ELR (cell line): ENCODE results near the gene VAMP8.
A peak's percentile ranks its signal among the peaks of the same experiment; 100 is the strongest.
"Not testable (repeated sequence)": the region's sequence is repeated elsewhere in the genome, so short reads cannot be mapped to it uniquely, and the experiment has no call there.

Source experiments
- DNase-seq: peaks from one replicate; pipeline ENCODE4 v3.0.0-alpha.2; 2015; ENCODE audit warnings: low read depth

Gene VAMP8

DNA sequence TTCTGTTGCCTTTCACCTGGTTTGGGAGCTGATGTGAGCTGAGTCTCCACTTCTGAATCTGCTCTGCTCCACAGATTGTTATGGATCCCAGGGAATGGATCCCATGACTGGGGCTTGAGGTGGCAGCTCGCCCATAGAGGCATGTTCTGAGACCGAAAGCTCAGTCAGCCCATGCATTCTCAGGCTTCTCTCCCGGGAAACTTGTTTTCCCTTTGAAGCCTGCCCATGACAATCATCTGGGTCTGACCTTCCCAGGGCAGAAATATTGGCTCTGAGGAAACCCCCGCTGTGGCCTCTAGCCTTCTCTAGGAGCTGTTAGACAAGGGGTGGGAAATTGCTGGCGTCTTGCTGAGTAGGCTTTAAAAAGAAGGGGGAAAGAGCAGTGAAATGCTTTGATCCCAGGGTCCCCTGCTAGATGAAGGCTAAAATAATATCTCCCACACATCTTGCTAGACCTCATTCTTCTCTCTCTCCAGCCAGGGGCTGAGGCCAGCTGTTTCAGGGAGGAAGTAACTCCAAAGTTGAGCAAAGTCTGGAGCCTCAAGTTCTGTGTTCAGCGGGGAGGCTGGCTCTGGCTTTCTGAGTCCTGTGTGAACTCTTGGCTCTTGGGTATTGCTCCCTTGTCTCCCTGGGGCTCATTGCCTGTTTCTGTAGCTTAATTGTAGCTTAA is 2.0 kb downstream of the VAMP8 start:
- DNase-seq = no peak

DNA sequence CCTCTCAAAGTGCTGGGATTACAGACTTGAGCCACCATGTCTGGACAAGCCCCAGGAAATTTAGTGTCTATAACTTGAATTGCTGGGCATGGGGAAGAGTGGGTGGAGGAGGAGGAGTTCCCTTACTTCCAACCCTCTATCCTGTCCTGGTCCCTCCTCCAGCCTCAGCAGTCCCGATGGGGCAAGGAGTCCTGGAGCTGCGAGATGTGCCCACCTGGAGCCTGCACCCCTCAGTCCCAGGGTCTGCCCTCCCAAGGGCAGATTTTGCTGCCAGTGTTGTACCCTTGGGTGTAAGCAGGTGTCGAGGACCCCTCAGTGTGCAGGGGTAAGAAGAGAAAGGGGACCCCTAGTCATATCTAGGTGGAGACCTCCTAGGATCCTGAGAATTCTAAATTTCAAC is 2.8 kb downstream of the VAMP8 start:
- no peak for DNase-seq

DNA sequence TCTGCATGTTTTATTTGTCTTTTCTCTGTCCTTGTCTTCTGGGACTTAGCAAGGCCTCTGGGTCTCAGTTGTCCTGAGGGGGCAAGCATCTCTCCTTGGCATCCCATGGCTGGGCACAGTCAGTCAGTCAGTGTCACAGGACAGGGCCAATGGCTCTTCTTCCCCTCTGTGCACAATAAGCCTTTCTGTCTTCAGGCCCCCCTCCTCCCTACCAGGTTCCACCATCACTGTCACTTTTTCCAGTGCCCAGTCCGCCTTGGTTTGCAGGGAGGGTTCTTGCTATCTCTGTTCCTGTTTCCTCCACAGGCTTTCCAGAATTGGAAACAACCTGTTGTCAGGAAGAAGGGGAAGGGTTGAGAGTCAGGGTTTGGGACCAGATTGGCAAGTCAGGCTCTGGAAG is 5.1 kb downstream of the VAMP8 start:
- no peak for DNase-seq

DNA sequence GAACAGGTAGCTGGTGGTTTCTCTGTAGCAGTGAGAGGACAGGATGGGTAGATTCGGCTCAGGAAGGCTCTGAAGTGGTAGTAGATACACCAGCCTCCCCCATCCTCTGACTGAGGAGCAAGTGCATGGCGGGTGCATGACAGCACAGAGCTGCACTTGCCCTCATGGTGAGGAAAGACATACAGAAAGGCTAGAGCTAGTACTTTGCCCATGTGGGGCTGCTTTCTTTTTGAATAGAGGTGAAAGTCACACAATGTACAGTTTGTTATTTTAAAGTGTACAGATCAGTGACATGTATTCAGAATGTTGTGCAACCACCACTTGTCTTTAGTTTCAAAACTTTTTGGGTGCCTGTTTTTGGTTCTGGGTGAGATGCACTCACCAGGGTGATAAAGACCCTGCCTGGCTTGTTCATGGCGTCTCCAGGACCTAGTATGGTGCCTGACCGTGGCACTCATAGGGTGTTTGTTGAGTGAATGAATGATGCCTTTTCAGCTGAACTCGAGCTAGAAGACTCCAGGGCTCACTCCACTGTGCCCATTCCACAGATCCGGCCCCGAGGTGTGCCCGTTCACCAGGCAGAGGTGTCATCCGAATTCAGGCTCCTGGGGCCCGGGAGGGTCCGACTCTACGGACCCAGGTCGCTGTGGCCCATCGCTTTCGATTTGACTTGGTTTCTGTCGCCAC is 6.4 kb downstream of the VAMP8 start:
- peak; percentile 20 for DNase-seq

DNA sequence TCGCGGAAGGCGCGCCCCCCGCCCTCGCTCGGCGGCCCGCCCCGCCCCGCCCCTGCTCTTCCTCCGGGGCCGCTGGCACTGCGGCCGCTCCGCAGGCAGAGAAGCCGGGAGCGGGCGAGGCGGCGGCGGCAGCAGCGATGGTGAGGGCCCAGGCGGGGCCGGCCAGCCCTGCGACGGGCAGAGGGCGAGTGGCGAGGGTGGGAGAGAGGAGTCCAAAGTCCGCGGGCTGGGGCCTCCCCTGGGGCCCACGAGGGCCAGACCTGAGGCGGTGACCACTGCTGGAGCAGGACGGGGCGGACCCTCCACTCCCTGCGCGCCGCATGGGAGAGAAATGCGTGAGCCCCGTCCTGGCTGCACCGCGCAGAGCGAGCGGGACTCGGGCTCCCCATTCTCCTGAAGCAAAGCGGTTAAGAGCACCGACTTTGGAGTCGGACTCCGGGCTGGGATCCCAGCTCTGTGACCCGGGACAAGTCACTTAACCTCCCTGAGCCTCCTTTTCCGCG is 7.0 kb downstream of the VAMP8 start, which contains the start of gene VAMP5:
VAMP5 (plus strand) TSS at position 78 of the 503 bp plus-strand sequence; CDS start at position 138, 60 bp downstream.
- DNase-seq = peak; percentile 55

DNA sequence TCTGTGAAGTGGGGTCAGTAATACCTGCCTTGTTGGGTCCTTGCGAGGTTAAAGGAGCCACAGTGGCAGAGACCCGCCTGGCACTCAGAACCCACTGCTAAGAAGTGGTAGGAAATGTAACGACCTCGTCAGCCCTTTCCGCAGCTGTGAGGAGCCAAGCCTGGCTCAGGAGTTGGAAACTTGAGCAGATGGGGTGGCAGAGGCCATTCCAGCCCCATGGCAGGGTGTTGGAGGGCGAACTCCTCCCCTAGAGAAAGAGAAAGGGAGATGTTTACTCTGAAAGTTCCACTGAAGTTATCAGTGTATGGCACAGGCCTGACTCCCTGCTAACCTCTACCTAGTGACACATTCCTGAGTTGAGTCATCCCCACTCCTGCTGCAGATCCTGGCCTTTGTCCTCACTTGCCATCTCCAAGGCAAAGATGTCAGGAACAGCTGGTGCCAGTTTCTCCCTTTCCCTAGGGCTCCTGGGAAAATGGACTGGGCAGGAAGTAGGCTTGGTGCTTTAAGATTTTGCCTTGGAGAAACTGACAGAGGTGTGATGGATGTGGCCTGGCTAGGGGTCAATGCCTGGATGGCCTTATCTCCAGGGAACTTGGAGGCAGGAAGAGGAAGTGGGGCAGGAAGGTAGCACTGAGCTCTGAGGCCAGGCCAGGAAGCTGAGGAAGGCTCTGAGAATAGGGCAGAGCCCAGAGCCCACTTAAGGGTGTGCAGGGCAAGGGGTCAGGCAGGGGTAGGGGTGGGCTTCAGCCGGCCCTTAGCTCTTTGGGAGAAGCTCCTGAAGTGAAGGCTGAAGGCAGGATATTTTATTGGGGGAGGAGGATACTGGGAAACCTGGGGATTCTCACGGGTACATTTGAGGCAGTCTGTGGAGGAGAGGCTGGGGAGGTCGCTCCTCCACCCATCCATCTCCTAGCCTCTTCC is 7.7 kb downstream of the VAMP8 start:
- DNase-seq = peak; percentile 85

DNA sequence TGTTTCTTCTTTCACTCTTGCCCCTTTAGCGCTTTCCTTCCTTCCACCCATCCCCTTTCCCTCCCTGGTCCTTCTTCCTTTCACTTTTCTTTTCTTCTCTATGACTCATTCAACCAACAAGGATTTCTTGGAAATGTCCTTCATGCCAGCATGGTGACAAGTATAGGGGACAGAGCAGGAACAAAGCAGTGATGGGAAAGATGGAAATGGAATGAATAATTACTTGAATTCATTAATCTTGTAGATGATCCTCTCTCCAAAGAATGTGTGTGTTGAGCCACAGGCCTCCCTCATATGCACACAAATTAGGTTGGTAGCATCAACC is 8.4 kb downstream of the VAMP8 start:
- peak; percentile 63 for DNase-seq

DNA sequence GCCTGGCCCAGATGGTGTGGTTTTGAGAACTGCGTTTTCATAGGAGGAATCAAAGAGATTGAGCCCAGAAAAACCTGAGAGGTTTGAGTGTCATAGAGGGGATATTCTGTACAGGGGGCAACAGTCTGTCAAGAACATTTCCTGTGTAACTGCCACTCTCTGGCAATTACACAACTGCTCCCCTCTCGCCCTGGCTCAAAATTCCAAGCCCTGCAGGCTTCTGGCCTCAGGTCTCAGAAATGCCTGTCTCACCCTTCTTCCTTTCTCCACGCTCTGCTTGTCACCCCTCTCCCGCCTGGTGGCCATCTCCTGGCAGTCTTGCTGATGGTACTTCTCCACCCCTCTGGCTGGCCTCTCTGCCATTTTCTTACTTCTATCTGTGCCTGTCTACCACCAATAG is 10.8 kb downstream of the VAMP8 start:
- no peak for DNase-seq

DNA sequence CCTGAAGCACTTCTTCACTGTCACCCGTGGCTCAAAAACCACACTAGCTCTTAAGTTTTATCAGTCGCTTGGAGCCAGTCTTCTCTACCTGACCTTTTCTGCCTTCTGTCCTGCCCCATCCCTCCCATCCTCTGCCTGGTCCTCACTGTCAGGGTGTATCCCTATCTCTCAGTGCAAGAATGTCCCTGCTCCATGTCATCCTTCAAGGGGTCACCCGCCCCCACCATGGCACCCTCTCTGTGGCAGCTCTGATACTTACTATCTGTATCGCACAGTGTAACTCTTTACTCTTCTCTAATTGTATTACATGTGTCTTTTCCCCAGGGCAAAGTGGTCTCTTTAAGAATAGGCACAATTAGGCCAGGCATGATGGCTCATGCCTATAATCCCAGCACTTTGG is 11.3 kb downstream of the VAMP8 start:
- DNase-seq = no peak

DNA sequence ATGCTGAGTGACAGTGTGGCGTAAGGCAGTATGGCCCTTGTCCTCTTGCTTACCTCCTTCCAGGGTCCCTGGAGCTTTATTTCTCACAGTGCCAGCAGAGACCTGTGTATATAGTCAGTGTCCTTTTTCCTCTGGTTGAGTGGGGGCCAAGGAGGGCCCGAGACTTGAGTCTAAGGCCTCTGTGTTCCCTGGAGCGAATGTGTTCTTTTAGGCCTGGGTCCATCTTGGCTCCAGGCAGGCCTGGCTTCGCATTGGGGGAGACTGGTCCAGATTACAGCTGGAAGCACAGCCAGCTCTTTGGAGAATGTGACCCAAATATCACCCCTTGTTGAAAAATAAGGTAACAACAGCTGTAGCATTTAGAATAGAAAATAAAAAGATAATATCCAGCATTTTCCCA is 11.8 kb downstream of the VAMP8 start:
- no peak for DNase-seq

DNA sequence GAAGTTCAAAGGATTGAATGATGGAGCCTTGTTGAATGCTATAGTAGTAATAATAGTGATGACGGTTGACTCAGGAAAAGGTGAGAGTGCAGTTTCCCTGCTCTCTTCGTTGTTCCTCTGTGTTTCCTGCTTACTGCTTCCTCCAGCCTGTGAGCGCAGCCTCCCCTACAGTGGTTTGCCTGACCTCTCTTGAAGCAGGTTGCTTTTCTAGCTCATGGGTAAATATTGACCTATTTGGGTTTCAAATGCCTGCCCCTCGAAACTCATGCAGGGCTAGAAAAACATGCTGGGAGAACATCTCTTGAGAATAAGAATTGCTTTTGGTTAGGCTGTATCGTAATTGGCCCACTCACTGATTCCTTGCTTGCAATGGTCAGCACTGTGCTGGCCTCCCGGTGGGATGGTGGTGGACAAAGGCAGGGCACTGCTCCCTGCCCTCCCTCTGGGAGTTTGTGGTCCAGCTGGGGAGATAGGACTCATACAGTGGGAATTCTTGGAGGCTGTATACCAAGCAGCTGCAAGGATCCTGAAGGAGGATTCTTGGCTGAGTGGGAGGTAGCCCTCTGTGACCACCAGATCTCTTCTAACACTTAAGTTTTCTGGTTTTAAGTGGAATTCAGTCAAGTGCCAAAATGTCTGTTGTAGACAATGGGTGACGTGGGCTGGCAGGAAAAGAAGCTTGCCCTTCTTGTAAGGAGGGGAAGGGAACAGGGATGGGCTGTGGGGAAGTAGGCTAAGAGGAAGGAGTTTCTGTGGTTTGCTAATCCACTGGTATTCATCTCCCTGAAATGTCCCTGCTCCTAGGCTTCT is 12.8 kb downstream of the VAMP8 start:
- peak; percentile 57 for DNase-seq

DNA sequence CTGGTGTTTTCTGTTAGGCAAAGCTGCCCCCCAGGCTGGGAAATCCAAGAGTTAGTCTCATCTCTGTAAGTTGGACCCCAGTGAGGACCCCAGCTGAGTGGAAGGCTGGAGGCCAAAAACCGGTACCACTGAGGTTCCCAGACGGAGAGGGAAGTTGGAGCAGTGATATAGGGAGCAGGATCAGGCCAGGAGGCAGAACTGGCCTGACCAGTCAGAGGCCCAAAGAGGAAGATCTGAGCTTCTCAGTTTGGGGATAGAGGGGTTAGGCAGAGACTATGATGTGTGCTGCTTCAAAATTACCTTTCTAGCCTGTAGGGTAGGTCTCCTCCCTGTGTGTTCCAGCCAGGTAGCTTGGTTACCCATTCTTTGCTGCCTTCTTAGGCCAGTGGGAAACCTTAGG is 13.6 kb downstream of the VAMP8 start:
- DNase-seq = no peak

DNA sequence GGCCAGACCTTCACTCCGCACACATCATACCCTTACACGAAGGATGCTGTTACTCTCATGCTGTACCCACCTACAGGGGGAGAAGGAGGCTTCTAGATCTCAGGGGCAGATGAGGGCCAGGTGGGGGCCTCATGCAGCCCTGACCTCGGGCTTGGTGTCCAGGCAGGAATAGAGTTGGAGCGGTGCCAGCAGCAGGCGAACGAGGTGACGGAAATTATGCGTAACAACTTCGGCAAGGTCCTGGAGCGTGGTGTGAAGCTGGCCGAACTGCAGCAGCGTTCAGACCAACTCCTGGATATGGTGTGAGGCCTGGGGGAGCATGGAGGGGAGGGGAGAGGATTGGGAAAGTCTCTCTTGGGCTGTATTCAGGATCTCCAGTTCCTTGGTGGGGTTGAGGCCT is 14.2 kb downstream of the VAMP8 start:
- DNase-seq = no peak

DNA sequence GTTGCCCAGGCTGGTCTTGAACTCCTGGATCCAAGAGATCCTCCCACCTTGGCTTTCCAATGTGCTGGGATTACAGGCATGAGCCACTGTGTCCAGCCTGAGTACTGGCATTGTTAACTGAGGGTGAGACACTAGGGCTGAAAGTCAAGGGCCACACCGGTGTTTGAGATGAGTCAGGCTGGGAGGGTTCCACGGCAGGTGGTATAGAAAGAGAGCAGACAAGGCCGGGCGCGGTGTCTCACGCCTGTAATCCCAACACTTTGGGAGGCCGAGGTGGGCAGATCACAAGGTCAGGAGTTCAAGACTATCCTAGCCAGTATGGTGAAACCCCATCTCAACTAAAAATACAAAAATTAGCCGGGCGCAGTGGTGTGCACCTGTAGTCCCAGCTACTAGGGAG is 14.9 kb downstream of the VAMP8 start:
- not testable (repeated sequence) for DNase-seq

DNA sequence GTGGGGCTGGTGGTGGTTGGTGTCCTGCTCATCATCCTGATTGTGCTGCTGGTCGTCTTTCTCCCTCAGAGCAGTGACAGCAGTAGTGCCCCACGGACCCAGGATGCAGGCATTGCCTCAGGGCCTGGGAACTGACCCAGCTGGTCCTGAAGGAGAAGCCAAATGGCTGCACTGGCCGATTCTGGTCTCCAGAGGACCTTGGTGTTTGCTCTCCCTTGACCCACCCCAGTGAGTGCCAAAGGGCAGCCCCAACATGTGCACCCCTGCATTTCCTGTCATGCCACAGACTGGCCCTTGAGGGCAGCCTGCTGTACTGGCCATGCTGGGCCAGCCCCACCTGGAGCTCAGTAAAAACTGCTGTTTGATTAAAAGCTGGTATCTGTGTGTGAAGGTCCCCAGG is 15.6 kb downstream of the VAMP8 start:
- no peak for DNase-seq

DNA sequence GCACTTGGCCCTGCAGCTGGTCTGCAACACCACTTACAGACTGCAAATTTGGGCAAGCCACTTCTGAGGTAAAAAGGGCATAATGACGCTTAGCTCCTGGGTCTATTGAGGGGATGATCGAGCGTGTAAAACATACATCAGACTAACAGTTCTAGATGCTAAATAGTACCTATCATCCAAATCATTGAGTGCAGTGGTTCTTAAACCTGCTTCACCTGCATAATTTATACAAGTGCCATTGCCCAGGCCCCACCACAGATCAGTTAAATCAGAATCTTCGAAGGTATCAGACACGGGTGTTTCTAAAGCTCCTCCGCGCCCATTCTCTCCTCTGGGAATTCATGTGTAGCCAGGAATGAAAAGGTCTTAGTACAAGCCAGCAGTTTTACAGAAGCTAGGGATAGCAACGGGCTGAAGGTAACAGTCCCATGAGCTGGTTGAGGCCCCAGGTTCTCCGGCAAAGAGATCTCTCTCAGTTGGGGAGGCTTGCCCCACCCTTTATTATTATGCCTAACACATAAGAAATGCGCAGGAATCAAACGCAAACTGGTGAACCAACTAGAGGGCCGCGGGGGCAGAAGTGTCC is 17.4 kb downstream of the VAMP8 start:
- DNase-seq = no peak

DNA sequence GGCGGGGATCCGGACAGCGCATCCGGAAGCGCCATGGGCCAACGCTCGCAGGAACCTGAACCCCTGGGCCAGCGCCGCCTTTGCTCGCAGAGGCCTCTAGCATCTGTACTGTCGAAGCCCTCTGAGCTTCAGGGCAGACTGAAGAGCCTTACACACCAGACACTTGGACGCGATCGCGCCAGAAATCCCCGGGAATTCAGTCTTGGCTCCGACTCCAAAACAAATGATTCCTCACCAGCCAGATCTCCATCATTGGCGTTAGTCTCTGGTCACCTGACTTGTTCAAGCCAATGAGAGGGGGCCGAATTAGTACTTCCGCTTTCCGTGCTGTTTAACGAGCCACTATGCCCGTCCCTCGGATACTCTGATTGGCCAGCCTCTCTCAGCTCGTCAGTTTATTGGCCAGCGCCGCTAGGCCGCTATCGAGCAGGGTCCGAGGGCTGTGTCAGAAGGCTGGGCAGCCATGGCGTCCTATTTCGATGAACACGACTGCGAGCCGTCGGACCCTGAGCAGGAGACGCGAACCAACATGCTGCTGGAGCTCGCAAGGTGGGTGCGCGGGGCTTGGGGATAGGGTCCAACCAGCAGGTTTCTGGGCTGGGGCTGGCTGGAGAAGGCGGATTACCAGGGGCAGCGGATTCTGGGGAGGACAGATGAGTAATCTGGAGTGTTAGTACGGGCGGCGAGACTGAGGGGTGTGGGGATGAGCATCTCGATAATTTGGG is 18.1 kb downstream of the VAMP8 start, which contains the start of gene RNF181:
RNF181 (plus strand) TSS at position 445 of the 725 bp plus-strand sequence; CDS start at position 464, 19 bp downstream.
- peak; percentile 99 for DNase-seq

DNA sequence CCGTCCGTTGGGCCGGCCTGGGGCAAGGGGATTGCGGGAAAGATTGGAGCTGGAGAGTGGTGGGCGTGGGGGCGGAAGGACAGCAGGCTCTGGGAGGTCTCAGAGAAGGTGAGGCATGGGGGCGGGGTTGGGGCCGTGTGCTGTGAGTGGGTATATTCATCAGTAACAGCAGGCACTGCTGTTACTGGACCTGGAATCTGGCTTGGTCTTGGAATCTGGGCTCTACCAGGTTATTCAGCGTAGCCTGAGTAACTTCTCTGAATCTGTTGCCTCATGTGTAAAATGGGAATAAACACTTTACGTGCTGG is 18.6 kb downstream of the VAMP8 start:
- DNase-seq = peak; percentile 56

DNA sequence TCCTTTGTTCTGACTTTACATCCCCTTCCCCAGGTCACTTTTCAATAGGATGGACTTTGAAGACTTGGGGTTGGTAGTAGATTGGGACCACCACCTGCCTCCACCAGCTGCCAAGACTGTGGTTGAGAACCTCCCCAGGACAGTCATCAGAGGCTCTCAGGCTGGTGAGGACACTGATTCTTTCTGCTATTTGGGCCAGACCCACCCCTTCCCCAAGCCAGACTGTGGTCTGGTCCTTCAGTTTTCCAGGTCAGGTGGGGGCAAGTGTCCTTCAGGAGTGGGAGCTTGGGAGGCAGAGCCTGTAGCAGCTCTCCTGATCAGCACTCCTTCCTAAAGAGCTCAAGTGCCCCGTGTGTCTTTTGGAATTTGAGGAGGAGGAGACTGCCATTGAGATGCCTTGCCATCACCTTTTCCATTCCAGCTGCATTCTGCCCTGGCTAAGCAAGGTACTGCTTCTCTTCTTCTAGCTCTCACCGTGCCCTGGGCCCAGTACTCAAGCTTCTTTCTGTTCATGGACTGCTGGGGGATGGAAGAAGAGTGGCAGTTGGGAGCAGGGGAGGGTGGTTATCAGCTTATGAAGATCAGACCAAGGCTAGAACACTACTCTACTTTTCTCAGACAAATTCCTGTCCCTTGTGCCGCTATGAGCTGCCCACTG is 19.2 kb downstream of the VAMP8 start:
- DNase-seq = no peak

DNA sequence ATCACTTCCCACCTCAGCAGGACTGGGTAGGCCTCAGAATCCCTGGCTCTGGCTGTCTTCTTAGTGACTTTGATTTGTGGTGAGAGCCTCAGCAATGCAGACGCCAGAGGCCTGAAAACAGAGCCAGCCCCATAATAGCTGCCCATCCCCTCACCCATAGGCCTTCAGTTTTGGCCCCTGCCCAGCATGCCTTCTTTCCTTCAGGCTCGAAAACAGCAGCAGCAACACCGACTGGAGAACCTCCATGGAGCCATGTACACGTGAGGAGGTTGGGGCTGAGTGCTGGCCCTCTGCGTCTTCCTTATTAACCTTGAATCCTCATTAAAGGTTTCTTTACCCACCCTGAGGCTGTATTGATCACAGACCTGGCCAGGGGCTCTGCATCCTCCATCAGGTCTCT is 19.9 kb downstream of the VAMP8 start:
- DNase-seq = no peak
